ENCODE measurements around the gene PDE3A.

Gene PDE3A

GRCh38 chr12:20657496-20657895 is 289.2 kb downstream of the PDE3A start:
- DNase-seq (ENCODE audit: low spot score): no peak
- TF ChIP-seq CTCF (IDR thresholded peaks at IDR 0.05): no peak

GRCh38 chr12:20681334-20681733 is 313.0 kb downstream of the PDE3A start:
- no peak overlapping the region for H3K27ac ChIP-seq
- H3K4me3 ChIP-seq: no peak overlapping the region
- TF ChIP-seq CTCF (IDR thresholded peaks at IDR 0.05): no peak
- no peak for DNase-seq (ENCODE audit: low spot score)

More at GRCh38 chr12:20657496-20657895, 289.2 kb downstream of the PDE3A start:
- Histone ChIP-seq H3K4me3 (no peak overlapping the region), H3K27ac (no peak overlapping the region)

GRCh38 chr12:20695232-20695631 is 326.9 kb downstream of the PDE3A start, which contains the start of gene SLCO1C1:
Gene SLCO1C1 (plus strand): TSS chr12:20695332. CDS start chr12:20699577, 4,245 bp downstream.
- Histone ChIP-seq H3K27ac (no peak within 1 kb of the TSS), H3K4me3 (no peak within 1 kb of the TSS)
- DNase-seq (ENCODE audit: low spot score): no peak
- TF ChIP-seq CTCF (IDR thresholded peaks at IDR 0.05): no peak

GRCh38 chr12:20696181-20696905 is 328.0 kb downstream of the PDE3A start:
- Histone ChIP-seq H3K27ac (no peak overlapping the region), H3K4me3 (no peak overlapping the region)

GRCh38 chr12:20701106-20701505 is 332.8 kb downstream of the PDE3A start:
- no peak for TF ChIP-seq CTCF (IDR thresholded peaks at IDR 0.05)
- Histone ChIP-seq H3K4me3 (no peak overlapping the region), H3K27ac (no peak overlapping the region)
- DNase-seq (ENCODE audit: low spot score): no peak

More at GRCh38 chr12:20696181-20696905, 328.0 kb downstream of the PDE3A start:
- no peak for DNase-seq (ENCODE audit: low spot score)
- no peak for TF ChIP-seq CTCF (IDR thresholded peaks at IDR 0.05)

- no peak overlapping the region for H3K4me3 ChIP-seq
- no peak for TF ChIP-seq CTCF (IDR thresholded peaks at IDR 0.05)
- DNase-seq (ENCODE audit: low spot score): no peak
- H3K27ac ChIP-seq: no peak overlapping the region
These were observed 336.5 kb downstream of the PDE3A start for GRCh38 chr12:20704860-20705259.

- H3K27ac ChIP-seq: no peak overlapping the region
- no peak for DNase-seq (ENCODE audit: low spot score)
- H3K4me3 ChIP-seq: no peak overlapping the region
- TF ChIP-seq CTCF (IDR thresholded peaks at IDR 0.05): no peak
These were observed 343.5 kb downstream of the PDE3A start for GRCh38 chr12:20711846-20712245.

All from coronary artery (tissue), 2 donors.